H1 (cell line): ENCODE results near the gene MTG1. TPM values are rescaled to one million over a fixed set of nuclear protein-coding genes. Genes with fewer than 3 reads are reported as not detected.

ENCODE experiments used
- CTCF ChIP-seq, 3 experiments: IDR thresholded peaks; 1 replicate in 2 of 3; 2 replicates in 1 of 3; pipeline versions ENCODE4 v1.5.1 to v1.6.1; 2011; ENCODE audit warnings: low read length in 3 of 3, mild to moderate bottlenecking in 3 of 3, inconsistent platforms in 2 of 3, low read depth in 1 of 3, moderate library complexity in 1 of 3; ENCODE audit not compliant: insufficient read depth in 1 of 3; ENCODE audit errors: control extremely low read depth in 1 of 3
- KDM5A ChIP-seq: fragments of 200-600 bp; IDR thresholded peaks from 2 replicates; pipeline ENCODE4 v1.7.1; 2012; ENCODE audit warnings: mild to moderate bottlenecking, low read length, inconsistent platforms, mixed read lengths
- NRF1 ChIP-seq: IDR thresholded peaks from 2 replicates; pipeline ENCODE4 v1.6.1; 2011; ENCODE audit warnings: mild to moderate bottlenecking, low read depth, low read length, improper control_type of control experiment
- TAF1 ChIP-seq: IDR thresholded peaks from 2 replicates; pipeline ENCODE4 v1.6.1; 2011; ENCODE audit warnings: mild to moderate bottlenecking, low read depth, low read length
- TEAD4 ChIP-seq: IDR thresholded peaks from 2 replicates; pipeline ENCODE4 v1.6.1; 2012; ENCODE audit warnings: low read depth, low read length, inconsistent platforms, mixed read lengths
- polyA plus RNA-seq, 7 experiments: library from polyadenylated mRNA; depleted of rRNA in 3 of 7; stranded (reverse) in 5 of 7; unstranded in 2 of 7; fragments of >200 nt in 5 of 7; fragments of 200-250 nt in 2 of 7; gene quantifications; 1 replicate in 5 of 7; 2 replicates in 1 of 7; 4 replicates in 1 of 7; pipeline versions ENCODE4 v1.2.1 to v1.2.3, GENCODE V29; 2011 to 2013; ENCODE audit warnings: missing spikeins in 2 of 7, mixed read lengths in 2 of 7
- total RNA-seq: library from RNA; stranded (reverse); fragmentation: NEBNext Ultra II Directional; extraction: Animal tissue kit (Norgen Biotek cat#: 25700); gene quantifications from 2 replicates; pipeline ENCODE4 v1.2.1, GENCODE V29; 2021
- TF ChIP-seq, protein P1 (sequence below): IDR thresholded peaks from 2 replicates; pipeline ENCODE4 v1.6.1; 2012; ENCODE audit warnings: inconsistent platforms

Gene MTG1
- total and polyA plus RNA-seq, 2 of the 8 experiments (the other 6 are each of a cell fraction or from before 2014, with no cell fraction given), result 56.6 to 81.6 TPM

- TF ChIP-seq TAF1 (no peak), KDM5A (no peak), CTCF (IDR thresholded peaks at IDR 0.05; ENCODE audit: control extremely low read depth in 1 of 3, insufficient read depth in 1 of 3, low read depth in 1 of 3, low read length in 3 of 3) (no peak), NRF1 (no peak), TEAD4 (no peak)
- TF ChIP-seq, protein P1, sequence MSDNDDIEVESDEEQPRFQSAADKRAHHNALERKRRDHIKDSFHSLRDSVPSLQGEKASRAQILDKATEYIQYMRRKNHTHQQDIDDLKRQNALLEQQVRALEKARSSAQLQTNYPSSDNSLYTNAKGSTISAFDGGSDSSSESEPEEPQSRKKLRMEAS, result no peak
Measured at GRCh38 chr10:133445268-133445732, 51.3 kb downstream of the MTG1 start (continued).
